ENCODE data around the gene PTPRR.
A peak's percentile ranks its signal among the peaks of the same experiment; 100 is the strongest.

The PTPRR gene

DNA sequence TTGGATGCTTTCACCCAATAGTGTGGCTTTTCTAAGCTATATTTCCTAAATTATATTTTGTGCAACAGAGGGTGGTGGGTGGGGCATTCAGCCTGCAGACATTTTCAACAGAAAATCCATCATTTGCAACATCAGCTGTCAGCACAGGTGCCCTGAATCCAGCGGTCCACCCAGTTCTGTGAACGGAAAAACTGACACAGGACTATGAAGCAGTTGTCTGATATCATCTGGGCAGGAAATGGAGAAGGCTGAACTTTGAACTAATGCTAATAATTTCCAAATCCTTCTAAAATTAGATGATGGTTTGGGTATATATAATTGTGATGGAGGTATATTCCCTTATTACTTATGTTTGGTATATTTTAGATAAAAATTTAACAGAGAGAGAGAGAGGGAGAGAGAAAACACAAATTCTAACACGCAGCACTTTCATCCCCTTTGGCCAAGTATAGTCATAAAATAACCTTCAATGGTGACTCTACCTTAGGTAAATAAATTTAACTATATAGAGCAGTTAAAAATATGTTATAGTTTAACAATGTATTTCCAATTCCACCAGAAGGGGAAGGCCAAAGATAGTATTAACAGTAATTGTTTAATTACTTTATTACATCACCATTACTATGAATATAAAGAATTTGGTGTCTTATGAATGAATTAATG, 225.0 kb downstream of the PTPRR start:
- no peak for DNase-seq (ENCODE audit: low spot score)

DNA sequence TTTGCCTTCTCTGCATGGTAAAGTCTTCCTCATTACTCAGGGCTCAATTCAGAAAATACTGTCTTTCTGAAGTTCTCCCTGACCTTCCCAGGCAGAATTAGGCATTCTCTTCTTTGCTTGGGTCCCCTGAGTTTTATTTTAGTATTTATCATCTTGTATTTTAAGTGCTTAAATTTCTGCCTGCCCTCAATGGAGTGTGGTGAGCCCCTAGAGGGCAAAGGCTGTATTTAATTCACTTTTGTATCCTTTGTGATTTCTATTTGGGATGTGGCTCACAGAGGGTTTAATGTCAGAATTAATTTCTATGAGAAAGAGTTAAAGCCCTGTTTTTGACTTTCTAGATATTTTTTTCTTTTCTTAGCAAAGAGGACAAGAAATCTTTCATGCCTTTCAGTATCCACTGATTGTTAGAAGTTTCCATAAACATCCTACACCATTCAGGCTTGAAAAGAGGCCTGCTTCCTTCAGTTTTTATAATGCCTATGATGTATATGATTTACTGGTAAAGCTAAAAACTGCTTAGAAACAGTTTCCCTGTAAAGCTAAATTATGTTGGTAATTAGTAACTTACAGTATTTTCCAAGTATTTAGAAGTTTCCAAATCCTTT, 227.8 kb downstream of the PTPRR start:
- DNase-seq (ENCODE audit: low spot score), result no peak

DNA sequence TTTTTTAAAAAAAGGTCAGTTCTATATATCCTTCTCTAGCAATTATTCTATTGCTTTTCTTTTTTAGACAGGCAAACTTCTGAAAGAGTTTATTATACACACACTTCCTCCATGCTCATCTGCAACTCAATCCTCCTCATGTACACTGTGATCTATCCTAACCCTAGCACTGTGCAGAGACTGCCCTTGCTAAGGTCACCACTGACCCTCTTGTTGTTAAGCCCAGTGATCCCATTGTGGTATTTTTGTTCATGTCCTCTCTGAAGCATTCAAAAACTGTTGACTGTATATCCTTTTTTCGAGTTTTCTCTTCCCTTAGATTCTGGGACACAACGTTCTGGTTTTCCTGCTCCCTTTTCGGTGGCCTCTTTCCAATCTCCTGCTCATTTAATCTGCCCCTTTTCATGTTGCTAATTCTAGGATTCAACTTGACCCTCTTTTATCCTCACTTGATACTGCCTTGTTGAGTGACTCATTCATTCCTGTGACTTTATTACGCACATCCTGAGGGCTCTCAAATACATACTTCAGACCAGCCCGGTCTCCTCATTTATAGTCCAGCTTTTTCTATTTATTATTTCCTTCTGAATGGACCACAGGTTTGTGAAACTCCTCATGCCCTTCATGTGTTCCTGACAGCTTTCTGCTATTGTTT, 229.4 kb downstream of the PTPRR start:
- peak; percentile 16 for DNase-seq (ENCODE audit: low spot score)

DNA sequence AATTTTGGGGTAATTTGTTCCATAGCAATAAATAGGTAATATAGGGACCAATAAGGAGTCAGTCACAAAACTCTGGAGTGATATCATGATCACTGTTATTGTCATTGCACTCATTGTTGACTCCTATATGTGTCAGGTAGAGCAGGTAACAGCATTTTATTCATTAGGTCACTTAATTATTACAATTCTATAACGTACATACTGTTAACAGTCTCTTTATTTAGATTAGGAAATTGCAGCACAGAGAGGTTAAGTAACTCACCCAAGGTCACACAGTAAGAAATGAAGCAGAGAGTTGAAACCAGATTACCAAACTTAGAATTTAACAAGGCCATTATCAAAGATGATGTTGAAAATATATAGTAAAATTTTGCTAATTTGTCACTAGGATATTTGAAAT, 233.6 kb downstream of the PTPRR start:
- DNase-seq (ENCODE audit: low spot score), result no peak

DNA sequence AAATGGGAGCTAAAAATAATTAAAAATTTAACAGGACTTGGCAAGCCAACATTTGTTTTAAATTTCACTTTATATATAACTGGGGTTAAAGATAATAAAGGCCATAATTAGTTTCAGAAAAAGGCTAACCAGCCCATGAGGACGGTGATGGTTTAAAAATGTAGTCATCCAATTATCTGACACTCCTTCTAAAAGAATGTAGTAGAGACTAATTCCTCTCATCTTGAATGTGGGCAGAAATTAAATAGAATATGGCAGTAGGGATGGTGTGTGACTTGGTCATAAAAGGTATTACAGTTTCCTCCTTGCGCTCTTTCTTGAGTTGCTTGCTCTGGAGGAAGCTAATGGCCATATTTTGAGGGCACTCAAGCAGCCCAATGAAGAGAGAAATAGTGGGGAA, 234.2 kb downstream of the PTPRR start:
- DNase-seq (ENCODE audit: low spot score), result no peak

DNA sequence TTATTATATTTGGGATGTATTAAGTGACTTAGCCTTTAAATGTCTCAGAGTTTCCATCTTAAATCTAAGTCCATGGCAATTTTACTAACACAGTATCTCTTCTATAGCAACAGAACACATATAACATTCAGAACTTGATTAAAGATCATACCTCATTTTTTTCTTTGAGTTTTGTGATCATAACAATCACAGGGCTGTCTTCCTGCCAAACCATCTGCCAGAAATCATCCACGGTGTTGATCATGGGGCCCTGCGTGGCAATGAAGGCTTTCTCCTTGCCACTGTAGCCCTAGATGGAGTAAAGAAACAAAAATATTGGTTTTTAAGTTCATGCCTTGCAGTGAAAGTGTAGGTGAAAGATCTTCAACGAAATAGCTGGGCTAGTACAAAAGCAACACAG, 236.6 kb downstream of the PTPRR start:
- no peak for DNase-seq (ENCODE audit: low spot score)

DNA sequence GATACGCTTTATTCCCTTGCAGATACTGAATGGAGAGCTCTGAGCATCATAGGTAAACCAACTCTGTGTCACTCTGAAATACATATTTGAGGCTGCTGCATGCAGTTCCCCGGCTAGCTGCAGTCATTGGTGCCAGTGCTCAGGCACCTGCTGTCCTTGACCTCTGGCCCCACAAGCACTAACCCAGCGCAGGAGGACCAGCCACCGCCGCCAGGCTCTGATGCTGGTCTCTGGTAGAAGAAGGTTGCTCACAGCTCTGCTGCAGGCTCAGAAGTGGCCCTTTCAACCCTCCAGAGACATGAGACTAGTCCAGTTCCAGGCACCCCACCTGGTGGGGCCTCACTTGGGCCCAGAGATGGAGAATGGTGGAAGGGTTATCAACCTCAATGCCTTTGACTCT, 248.8 kb downstream of the PTPRR start:
- no peak for DNase-seq (ENCODE audit: low spot score)

DNA sequence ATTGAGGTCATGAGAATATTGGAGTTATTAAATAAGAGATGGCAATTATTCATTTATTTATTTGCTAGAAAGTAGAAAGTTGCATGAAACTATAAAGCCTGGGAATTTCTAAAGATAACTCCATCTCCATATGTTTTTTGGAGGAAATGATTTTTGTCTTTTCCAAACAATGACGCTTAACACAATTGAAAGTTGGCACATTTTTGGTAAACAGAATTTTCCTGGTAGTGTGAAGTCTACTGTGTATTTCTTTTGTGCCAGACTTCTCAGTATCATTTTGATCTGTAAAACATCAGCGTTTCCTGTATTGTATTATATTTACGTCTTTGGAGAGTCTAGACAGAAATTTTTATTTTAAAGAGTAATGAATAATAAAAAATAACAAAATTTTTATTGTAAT, 249.6 kb downstream of the PTPRR start:
- DNase-seq (ENCODE audit: low spot score), result no peak

DNA sequence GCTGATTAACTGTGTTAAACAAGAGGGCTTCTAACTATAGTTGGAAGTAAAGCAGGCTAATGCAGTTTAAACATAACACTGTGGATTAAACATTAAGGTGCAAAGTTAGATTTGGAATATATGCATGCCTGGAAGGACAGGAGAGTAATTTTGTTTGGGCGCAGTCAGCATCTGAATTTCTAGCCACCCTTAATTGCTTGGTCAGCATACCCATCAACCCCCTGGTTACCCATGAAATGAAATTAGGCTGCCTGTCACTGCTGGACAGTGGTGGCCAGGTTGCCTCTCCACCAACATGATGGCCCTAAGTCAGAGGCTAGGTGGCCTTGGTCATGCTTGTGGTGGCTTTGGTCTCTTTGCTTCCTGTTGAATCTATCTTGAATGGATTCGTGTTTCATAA, 253.3 kb downstream of the PTPRR start:
- no peak for DNase-seq (ENCODE audit: low spot score)

DNA sequence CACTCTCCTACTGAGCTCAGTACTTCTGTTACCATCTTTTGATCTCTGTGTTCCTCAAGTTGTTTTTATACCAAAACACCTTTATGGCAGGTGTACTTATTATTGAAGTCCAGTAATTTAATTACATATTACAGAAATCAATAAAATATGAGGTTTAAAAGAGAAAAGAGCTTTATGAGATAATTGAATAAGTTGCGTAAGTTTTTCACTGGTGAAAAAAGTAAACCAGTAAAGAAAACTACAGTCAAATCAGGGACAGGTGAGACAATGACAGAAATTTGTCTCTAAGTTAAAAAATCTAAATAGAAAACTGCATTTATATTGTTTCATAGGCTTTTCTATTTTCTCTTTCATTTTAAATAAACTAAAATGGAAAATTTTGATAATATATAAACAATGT, 254.2 kb downstream of the PTPRR start:
- no peak for DNase-seq (ENCODE audit: low spot score)

DNA sequence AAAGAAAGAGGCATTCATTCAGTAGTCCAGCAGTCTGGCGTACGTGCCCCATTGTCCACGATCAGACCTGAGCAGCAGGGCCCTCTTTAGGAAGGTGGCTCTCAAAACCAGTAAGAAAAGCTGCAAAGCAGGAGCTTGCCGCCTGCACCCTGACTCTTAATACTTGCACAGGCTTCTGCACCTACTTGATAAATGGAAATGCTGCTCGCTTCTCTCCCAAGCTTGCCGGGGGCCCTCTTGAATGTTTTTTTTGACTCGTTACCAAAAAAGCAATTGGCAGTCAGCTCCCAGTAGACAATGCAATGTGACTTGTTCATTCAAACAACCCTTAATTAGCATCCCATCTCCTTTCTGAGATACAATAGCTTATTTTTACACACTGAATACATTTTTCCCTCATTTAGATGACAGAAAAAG, 256.1 kb downstream of the PTPRR start:
- peak; percentile 42 for DNase-seq (ENCODE audit: low spot score)

DNA sequence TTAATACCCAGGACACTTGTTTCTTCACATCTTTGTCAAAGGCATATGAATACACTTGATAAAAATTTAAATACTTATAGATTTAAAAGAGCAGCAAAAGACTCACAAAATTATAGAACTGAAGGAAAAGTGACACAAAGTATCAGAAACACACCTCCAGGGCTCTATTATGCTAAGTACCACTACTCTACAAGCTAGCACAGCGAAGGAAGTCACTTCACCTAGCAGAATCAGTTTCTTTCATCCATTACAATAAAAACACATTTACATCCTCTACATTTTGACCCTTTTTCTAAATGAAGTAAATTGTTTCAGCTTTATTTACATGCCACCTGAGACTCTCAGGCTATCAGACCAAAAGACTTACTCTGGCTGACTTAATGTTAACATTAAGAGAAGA, 256.7 kb downstream of the PTPRR start:
- DNase-seq (ENCODE audit: low spot score), result no peak

DNA sequence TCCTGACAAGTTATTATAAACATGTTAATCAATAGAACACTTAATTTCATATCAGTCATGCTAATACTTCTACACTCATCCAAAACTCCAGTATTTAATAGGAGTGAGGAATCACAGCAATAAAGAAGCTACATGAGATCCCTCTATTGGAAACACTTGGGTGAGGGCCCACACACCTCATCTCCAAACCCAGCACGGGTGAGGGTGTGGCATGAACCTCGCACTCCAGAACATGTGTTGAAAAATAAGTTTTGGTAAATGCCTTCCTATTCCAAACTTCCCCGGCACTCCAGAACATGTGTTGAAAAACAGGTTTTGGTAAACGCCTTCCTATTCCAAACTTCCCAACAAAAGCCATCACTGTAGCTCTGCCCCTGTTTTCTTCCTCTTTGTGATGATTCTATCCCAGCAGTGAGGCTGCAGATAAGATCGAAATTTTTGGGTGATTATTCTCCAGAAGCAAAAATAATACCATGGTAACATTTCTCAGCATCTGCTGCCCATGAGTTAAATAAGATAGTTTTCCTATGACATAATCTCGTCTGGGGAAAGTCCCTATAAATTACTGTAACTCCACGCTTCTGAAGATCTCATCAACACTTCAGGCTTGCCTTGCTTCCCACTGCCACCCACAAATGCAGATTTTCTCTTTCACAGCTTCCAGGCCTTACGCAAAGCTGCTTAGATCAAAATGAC, 258.9 kb downstream of the PTPRR start:
- no peak for DNase-seq (ENCODE audit: low spot score)

DNA sequence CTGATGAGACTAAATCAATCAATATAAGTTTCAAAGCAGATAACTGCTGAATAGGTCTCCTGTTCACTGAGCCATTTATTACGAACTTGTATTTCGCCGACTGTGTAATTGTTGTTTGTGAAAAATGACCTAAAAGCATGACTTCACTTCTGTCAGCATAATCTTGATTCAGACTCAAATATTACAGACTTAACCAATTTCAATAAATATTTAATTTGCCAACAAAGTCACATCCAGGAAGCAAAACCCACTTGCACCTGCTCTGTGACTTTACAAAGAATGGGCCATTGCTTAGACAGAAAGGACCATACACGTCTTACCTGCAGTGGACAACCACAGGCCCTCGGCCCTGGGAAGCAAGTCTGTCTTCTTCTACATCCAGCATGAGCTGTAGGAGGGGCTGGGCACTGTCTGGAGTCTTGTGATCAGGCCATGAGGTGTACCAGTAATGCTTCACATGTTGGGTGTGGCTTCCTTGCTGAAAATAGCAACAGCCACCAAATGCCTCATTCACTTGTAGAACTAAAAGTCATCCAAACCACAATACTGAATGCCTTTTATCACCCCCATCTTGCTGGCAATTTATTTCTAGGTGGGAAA, 259.8 kb downstream of the PTPRR start:
- DNase-seq (ENCODE audit: low spot score), result no peak

DNA sequence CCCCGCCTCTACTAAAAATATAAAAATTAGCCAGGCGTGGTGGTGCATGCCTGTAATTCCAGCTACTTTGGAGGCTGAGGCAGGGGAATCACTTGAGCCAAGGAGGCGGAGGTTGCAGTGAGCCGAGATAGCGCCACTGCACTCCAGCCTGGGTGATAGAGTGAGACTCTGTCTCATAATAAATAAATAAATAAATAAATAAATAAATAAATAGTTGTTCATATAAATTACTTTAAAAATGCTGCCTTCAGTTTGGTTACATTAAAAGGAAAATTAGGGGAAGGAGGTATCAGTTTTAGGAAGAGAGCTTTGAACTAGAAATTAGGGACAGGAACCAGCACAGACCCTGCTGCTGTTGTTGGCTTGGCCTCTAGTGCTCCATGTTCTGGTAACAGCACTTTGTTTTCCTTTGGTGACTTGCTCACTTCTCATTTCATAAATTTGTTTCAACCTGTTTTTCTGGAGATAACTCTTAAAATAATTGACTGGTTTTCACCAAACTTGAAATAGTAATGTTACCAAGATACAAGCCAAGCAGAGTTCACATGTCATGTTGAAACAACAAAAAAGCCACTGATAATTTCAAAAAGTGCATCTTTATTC, 260.4 kb downstream of the PTPRR start:
- no peak for DNase-seq (ENCODE audit: low spot score)

DNA sequence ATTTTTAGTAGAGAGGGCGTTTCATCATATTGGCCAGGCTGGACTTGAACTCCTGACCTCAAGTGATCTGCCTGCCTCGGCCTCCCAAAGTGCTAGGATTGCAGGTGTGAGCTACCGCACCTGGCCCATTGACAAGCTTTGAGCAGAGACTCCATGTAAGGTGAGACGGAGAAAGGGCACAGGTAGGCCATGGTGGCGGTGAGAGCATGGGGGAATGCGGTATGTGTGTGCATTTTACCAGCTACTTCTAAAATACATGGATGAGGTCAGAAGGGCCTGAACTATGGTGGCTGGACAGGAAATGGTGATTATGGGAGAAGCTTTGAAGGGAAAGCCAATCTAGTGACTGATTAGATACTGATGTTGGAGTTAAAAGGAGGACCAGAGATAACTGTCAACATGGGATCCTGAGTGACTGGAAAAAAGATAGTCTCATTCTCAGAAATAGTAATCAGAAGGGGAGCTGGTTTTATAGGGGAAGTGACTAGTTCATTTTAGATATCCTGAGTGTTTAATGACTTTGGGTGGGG, 261.4 kb downstream of the PTPRR start:
- DNase-seq (ENCODE audit: low spot score), result no peak

DNA sequence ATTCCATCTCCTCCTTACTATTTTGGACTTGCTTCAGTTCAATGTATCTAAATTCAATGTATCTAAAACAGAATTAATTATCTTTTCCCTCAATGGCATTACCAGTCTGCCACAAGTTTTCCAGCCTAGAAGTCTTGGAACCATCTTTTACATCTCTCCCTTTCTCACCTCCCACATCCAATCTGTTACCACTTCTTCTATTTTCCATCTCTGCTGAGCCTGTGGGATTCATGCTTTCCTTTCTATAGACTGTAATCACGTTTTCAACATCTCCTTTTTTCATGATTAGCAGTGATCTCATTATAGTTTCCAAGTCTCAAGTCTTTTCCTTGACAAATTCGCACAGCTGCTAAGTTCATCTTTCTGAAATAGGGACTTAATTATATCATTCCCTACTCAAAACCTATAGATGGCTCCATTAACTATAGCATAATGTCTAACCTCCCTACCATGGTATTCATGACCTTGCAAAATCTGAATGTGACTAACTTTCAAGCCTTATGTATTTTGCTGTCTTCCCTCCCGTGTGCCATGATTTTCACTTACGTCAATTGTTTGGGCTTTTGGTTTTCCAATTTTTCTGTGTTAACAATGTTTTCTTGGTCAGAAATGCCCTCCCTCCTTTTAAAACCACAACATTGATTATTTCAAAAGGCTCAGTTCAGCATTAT, 262.8 kb downstream of the PTPRR start:
- no peak for DNase-seq (ENCODE audit: low spot score)

DNA sequence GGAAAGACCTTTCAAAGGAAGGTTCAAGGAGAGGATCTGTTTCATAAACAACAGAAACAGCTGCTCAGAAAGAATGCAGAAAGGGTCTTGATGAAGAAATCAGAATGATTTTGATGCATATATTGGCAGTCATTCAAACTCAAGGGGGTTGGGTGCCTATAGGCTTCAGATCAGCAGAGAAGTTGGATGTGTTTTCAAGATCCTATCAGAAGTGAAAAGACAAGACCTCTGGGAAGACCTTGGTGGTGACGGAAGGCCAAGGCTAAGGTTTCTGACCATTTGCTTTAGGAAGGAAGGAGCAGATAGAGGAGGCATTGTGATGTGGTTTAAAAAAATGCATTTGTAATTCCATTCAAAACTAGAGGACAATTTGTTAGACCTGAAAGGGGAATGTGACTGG, 268.1 kb downstream of the PTPRR start:
- DNase-seq (ENCODE audit: low spot score), result no peak

DNA sequence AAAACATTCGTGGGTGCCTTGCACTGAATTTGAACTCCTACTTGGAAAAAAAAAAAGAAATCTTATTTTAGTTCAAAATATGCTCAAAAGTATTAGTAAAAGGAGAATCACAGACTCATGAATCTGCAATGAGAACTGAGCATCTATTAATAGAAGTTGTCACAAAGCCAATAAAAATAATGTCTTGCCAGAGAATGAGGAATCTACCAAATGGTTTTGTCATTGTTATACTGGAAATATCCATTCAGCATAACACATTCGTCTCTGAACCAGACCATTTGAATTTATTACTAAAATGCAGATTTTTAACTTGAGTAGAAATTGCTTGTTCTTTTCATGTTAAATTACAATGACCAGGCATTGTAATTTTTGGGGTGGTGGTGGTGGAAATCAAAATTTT, 271.7 kb downstream of the PTPRR start:
- DNase-seq (ENCODE audit: low spot score), result peak; percentile 44

DNA sequence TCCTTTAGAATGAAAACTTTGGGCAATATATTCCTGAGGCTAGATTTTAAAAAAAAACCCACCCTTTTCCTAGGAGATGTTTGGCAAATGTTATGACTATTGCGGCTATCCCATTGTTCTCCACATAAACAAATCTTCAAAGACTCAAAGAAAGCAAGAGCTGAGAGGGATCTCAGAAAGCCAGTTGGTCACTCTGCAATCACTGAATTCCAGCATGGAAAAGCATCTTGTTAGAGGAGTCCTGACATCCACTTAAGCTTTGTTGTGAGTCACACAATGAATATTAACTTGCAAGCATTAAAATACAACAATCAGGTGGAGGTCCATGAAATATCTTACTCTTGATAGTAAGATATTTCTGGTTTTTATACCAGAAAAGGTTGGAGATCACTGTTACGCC, 272.3 kb downstream of the PTPRR start:
- DNase-seq (ENCODE audit: low spot score), result no peak

DNA sequence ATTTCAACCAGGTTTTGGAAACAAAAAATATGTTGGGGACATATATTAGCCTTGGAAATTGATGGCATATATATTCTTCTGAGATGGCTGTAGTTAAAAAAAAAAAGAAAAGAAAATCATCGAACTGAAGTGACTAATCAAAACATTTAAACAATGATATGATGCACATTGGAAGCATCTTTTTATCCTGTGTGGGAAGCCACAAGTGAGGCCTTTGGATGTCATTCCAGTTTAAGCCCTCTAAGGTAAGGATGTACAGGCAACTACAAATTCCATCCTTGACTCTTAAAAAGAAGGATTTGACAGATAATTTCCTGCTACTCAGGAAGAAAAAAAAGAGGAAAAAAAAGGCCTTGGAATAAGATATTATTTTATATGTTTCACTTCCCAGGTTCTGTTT, 273.7 kb downstream of the PTPRR start:
- DNase-seq (ENCODE audit: low spot score), result no peak
